Keratinocyte (primary cell): ENCODE data around the gene PPARA. TPM values are rescaled to one million over a fixed set of nuclear protein-coding genes. Genes with fewer than 3 reads are reported as not detected.

Source experiments
- DNase-seq: peaks from one replicate; pipeline ENCODE4 v3.0.0-alpha.2; 2011; ENCODE audit warnings: low read depth, missing footprints, low spot score
- FAIRE-seq: peaks from 2 replicates; lab custom pipeline; 2011; peaks lifted over from hg19 to GRCh38; lab: Jason Lieb, UNC
- H2AFZ ChIP-seq: 2 replicates; pipeline ENCODE4 v1.6.0; 2012; ENCODE audit warnings: low read length, control low read depth, inconsistent platforms; ENCODE audit not compliant: control insufficient read depth
- H3K27ac ChIP-seq: 2 replicates; pipeline ENCODE4 v1.5.1; 2011; ENCODE audit warnings: low read length; ENCODE audit not compliant: control insufficient read depth, insufficient read depth
- H3K27me3 ChIP-seq: 3 replicates; pipeline ENCODE4 v1.6.0; 2011; ENCODE audit warnings: low read length; ENCODE audit not compliant: control insufficient read depth, insufficient read depth; ENCODE audit errors: extremely low read depth
- H3K36me3 ChIP-seq, 2 experiments: 2 replicates in 1 of 2; 3 replicates in 1 of 2; pipeline ENCODE4 v1.5.1; 2011; ENCODE audit warnings: low read length in 2 of 2, mild to moderate bottlenecking in 1 of 2; ENCODE audit not compliant: control insufficient read depth in 2 of 2, insufficient read depth in 2 of 2; ENCODE audit errors: extremely low read depth in 1 of 2
- H3K4me1 ChIP-seq: 3 replicates; pipeline ENCODE4 v1.5.1; 2011; ENCODE audit warnings: low read length; ENCODE audit not compliant: control insufficient read depth, insufficient read depth; ENCODE audit errors: extremely low read depth
- H3K4me2 ChIP-seq: 3 replicates; pipeline ENCODE4 v1.6.0; 2011; ENCODE audit warnings: low read depth, low read length; ENCODE audit not compliant: control insufficient read depth, insufficient read depth; ENCODE audit errors: extremely low read depth
- H3K4me3 ChIP-seq, 3 experiments: fragments of 200-600 bp in 1 of 3; sonication (generic) in 1 of 3; 2 replicates in 2 of 3; 3 replicates in 1 of 3; pipeline ENCODE4 v1.5.1; 2011 to 2016; ENCODE audit warnings: low read length in 3 of 3, mild to moderate bottlenecking in 3 of 3, control low read depth in 2 of 3, inconsistent platforms in 1 of 3, low read depth in 1 of 3, mixed read lengths in 1 of 3, mixed run types in 1 of 3, moderate library complexity in 1 of 3; ENCODE audit not compliant: control insufficient read depth in 2 of 3, insufficient read depth in 2 of 3; ENCODE audit errors: extremely low read depth in 1 of 3
- H3K79me2 ChIP-seq: 2 replicates; pipeline ENCODE4 v1.6.0; 2012; ENCODE audit warnings: low read length; ENCODE audit not compliant: control insufficient read depth, insufficient read depth
- H3K9ac ChIP-seq: 3 replicates; pipeline ENCODE4 v1.6.0; 2011; ENCODE audit warnings: low read length; ENCODE audit not compliant: control insufficient read depth, insufficient read depth; ENCODE audit errors: extremely low read depth
- H3K9me1 ChIP-seq: 3 replicates; pipeline ENCODE4 v1.6.0; 2011; ENCODE audit warnings: low read length; ENCODE audit not compliant: control insufficient read depth, insufficient read depth; ENCODE audit errors: extremely low read depth
- H3K9me3 ChIP-seq: 2 replicates; pipeline ENCODE4 v1.5.1; 2012; ENCODE audit warnings: low read depth, low read length; ENCODE audit not compliant: control insufficient read depth
- H4K20me1 ChIP-seq: 3 replicates; pipeline ENCODE4 v1.6.0; 2011; ENCODE audit warnings: low read length; ENCODE audit not compliant: control insufficient read depth, insufficient read depth; ENCODE audit errors: extremely low read depth
- CTCF ChIP-seq, 3 experiments: IDR thresholded peaks in 1 of 3; conservative IDR thresholded peaks in 1 of 3; optimal IDR thresholded peaks in 1 of 3; 2 replicates in 2 of 3; 3 replicates in 1 of 3; pipeline versions ENCODE3 to v1.5.1; 2011; ENCODE audit warnings: low read length in 3 of 3, mild to moderate bottlenecking in 3 of 3, moderate library complexity in 2 of 3, control low read depth in 1 of 3, inconsistent platforms in 1 of 3; ENCODE audit not compliant: insufficient read depth in 2 of 3; ENCODE audit errors: extremely low read depth in 1 of 3
- EZH2 ChIP-seq: IDR thresholded peaks from one replicate; pipeline ENCODE4 v1.6.1; 2012; ENCODE audit warnings: inconsistent platforms, mild to moderate bottlenecking, low read length, moderate library complexity
- dilution Hi-C: fragments of 300-500 bp; cut with MboI; formaldehyde crosslinking; loops from one replicate; pipeline ENCODE4 v1.7.0; 2020; ENCODE audit warnings: low sequenced_read_pairs; ENCODE audit not compliant: extremely low pct_ligation_motif_present
- polyA plus RNA-seq, 5 experiments: library from polyadenylated mRNA; depleted of rRNA in 3 of 5; stranded (reverse) in 3 of 5; stranded (forward) in 1 of 5; unstranded in 1 of 5; fragments of >200 nt; gene quantifications; 1 replicate in 1 of 5; 2 replicates in 3 of 5; 3 replicates in 1 of 5; pipeline versions ENCODE4 v1.2.1 to v1.2.3, GENCODE V29; 2011 to 2012; ENCODE audit warnings: missing spikeins in 2 of 5, low read depth in 1 of 5, low replicate concordance in 1 of 5

The PPARA gene
- polyA plus RNA-seq, 1 donor (not counting 4 experiments of a cell fraction or from before 2014, with no cell fraction given): 4.9 TPM

- Histone ChIP-seq H3K9me3 (no peaks in the 10 kb centered on the region), H3K79me2 (no peaks in the 10 kb centered on the region), H4K20me1 (no peaks in the 10 kb centered on the region), H3K4me2 (no peak overlapping the region), H3K27me3 (no peaks in the 10 kb centered on the region), H3K27ac (no peak overlapping the region), H3K36me3 (peaks cover 0 to 1% of the 10 kb centered on the region in 2 experiments), H3K4me3 (no peak overlapping the region), H3K9ac (no peak overlapping the region), H2AFZ (no peak overlapping the region), H3K9me1 (no peaks in the 10 kb centered on the region), H3K4me1 (peaks cover 11% of the 10 kb centered on the region)
- TF ChIP-seq EZH2 (no peak), CTCF (optimal IDR thresholded peaks at IDR 0.05 in 1 of 3, IDR thresholded peaks at IDR 0.05 in 1 of 3, conservative IDR thresholded peaks at IDR 0.05 in 1 of 3; ENCODE audit: extremely low read depth in 1 of 3, insufficient read depth in 2 of 3, low read length in 3 of 3) (no peak)
- dilution Hi-C loops: no loop called here
- DNase-seq (no peak), FAIRE-seq (no peak)
Measured at GRCh38 chr22:46162771-46163556, 12.6 kb downstream of the PPARA start.

GRCh38 chr22:46163557-46163888 is 13.2 kb downstream of the PPARA start:
- H3K4me2 ChIP-seq: no peak overlapping the region
- peaks cover 11% of the 10 kb centered on the region for H3K4me1 ChIP-seq
- H3K79me2 ChIP-seq: no peaks in the 10 kb centered on the region
- no peak for DNase-seq
- TF ChIP-seq CTCF (optimal IDR thresholded peaks at IDR 0.05 in 1 of 3, IDR thresholded peaks at IDR 0.05 in 1 of 3, conservative IDR thresholded peaks at IDR 0.05 in 1 of 3; ENCODE audit: extremely low read depth in 1 of 3, insufficient read depth in 2 of 3, low read length in 3 of 3): no peak
- no peak for TF ChIP-seq EZH2
- no peaks in the 10 kb centered on the region for H4K20me1 ChIP-seq
- H3K9me3 ChIP-seq: no peaks in the 10 kb centered on the region
- H3K9me1 ChIP-seq: no peaks in the 10 kb centered on the region
- FAIRE-seq: no peak
- no peaks in the 10 kb centered on the region for H3K27me3 ChIP-seq
- no peak overlapping the region for H3K27ac ChIP-seq
- no peak overlapping the region for H3K9ac ChIP-seq
- no peak overlapping the region for H2AFZ ChIP-seq
- peaks cover 0 to 1% of the 10 kb centered on the region in 2 experiments for H3K36me3 ChIP-seq
- dilution Hi-C loops: no loop called here
- no peak overlapping the region for H3K4me3 ChIP-seq
